H9 (cell line): ENCODE measurements around the gene DOCK7. TPM values are rescaled to one million over a fixed set of nuclear protein-coding genes. Genes with fewer than 3 reads are reported as not detected.

Experiments
- DNase-seq: peaks from one replicate; pipeline ENCODE4 v3.0.0-alpha.2; 2017
- H2AFZ ChIP-seq: one replicate; pipeline ENCODE4 v1.6.1; 2013; ENCODE audit warnings: mild to moderate bottlenecking, low read length, control low read depth, moderate library complexity
- H2AK5ac ChIP-seq: 2 replicates; pipeline ENCODE4 v1.6.1; 2013; ENCODE audit warnings: low read length, control low read depth, mixed read lengths; ENCODE audit not compliant: insufficient read length
- H2BK120ac ChIP-seq: one replicate; pipeline ENCODE4 v1.6.1; 2013; ENCODE audit warnings: low read depth, mild to moderate bottlenecking, low read length, control low read depth, inconsistent platforms; ENCODE audit not compliant: poor library complexity, severe bottlenecking
- H2BK12ac ChIP-seq: 2 replicates; pipeline ENCODE4 v1.6.1; 2013; ENCODE audit warnings: low read length, control low read depth, mixed read lengths, low read depth; ENCODE audit not compliant: insufficient read length
- H2BK15ac ChIP-seq: 2 replicates; pipeline ENCODE4 v1.6.1; 2013; ENCODE audit warnings: low read depth, low read length, control low read depth
- H2BK20ac ChIP-seq: one replicate; pipeline ENCODE4 v1.6.1; 2013; ENCODE audit warnings: low read depth, mild to moderate bottlenecking, low read length, control low read depth, inconsistent platforms; ENCODE audit not compliant: poor library complexity, severe bottlenecking
- H2BK5ac ChIP-seq: 2 replicates; pipeline ENCODE4 v1.6.1; 2013; ENCODE audit warnings: low read length, control low read depth, mixed read lengths; ENCODE audit not compliant: insufficient read length
- H3K14ac ChIP-seq: 2 replicates; pipeline ENCODE4 v1.6.1; 2013; ENCODE audit warnings: low read length, control low read depth; ENCODE audit not compliant: insufficient read depth
- H3K18ac ChIP-seq: 2 replicates; pipeline ENCODE4 v1.6.1; 2013; ENCODE audit warnings: low read depth, mild to moderate bottlenecking, mixed read lengths, low read length, control low read depth; ENCODE audit not compliant: insufficient read length
- H3K23ac ChIP-seq: 2 replicates; pipeline ENCODE4 v1.6.1; 2013; ENCODE audit warnings: low read length, control low read depth, mixed read lengths, low read depth; ENCODE audit not compliant: insufficient read length
- H3K23me2 ChIP-seq: 2 replicates; pipeline ENCODE4 v1.6.1; 2013; ENCODE audit warnings: low read depth, mild to moderate bottlenecking, mixed read lengths, low read length, control low read depth; ENCODE audit not compliant: insufficient read length, poor library complexity, severe bottlenecking
- H3K27ac ChIP-seq: 2 replicates; pipeline ENCODE4 v1.5.1; 2013; ENCODE audit warnings: low read length, control low read depth, mixed read lengths, low read depth; ENCODE audit not compliant: insufficient read length
- H3K27me3 ChIP-seq: 2 replicates; pipeline ENCODE4 v1.6.1; 2013; ENCODE audit warnings: low read length, control low read depth, inconsistent platforms; ENCODE audit not compliant: insufficient read depth
- H3K4ac ChIP-seq: 2 replicates; pipeline ENCODE4 v1.6.1; 2013; ENCODE audit warnings: low read depth, mild to moderate bottlenecking, control low read depth, inconsistent platforms, low read length, moderate library complexity
- H3K4me1 ChIP-seq: 2 replicates; pipeline ENCODE4 v1.6.1; 2013; ENCODE audit warnings: low read length, control low read depth, inconsistent platforms; ENCODE audit not compliant: insufficient read depth
- H3K4me2 ChIP-seq: 2 replicates; pipeline ENCODE4 v1.6.1; 2013; ENCODE audit warnings: low read length, control low read depth, mixed read lengths; ENCODE audit not compliant: insufficient read length, insufficient read depth
- H3K56ac ChIP-seq: 2 replicates; pipeline ENCODE4 v1.6.1; 2013; ENCODE audit warnings: low read depth, mild to moderate bottlenecking, mixed read lengths, low read length, control low read depth; ENCODE audit not compliant: insufficient read length
- H3K79me1 ChIP-seq: 2 replicates; pipeline ENCODE4 v1.6.1; 2013; ENCODE audit warnings: low read depth, mild to moderate bottlenecking, moderate library complexity, low read length, control low read depth, inconsistent platforms; ENCODE audit not compliant: insufficient read depth, poor library complexity, severe bottlenecking
- H3K79me2 ChIP-seq: 2 replicates; pipeline ENCODE4 v1.6.1; 2013; ENCODE audit warnings: low read length, control low read depth, inconsistent platforms; ENCODE audit not compliant: insufficient read depth
- H3K9ac ChIP-seq: 2 replicates; pipeline ENCODE4 v1.6.1; 2013; ENCODE audit warnings: low read length, control low read depth, mixed read lengths; ENCODE audit not compliant: insufficient read length; ENCODE audit errors: extremely low read depth
- H3K9me3 ChIP-seq: one replicate; pipeline ENCODE4 v1.6.1; 2013; ENCODE audit warnings: low read depth, low read length, inconsistent platforms; ENCODE audit not compliant: control insufficient read depth
- H3T11ph ChIP-seq: one replicate; pipeline ENCODE4 v1.6.1; 2013; ENCODE audit warnings: mild to moderate bottlenecking, low read length, control low read depth, inconsistent platforms
- H4K20me1 ChIP-seq: one replicate; pipeline ENCODE4 v1.6.1; 2013; ENCODE audit not compliant: control insufficient read depth, insufficient read length, insufficient read depth
- H4K5ac ChIP-seq: 2 replicates; pipeline ENCODE4 v1.6.1; 2013; ENCODE audit warnings: low read depth, mild to moderate bottlenecking, mixed read lengths, low read length, control low read depth; ENCODE audit not compliant: insufficient read length
- H4K8ac ChIP-seq: replicated peaks from 2 replicates; pipeline ENCODE4 v1.6.1; 2013; ENCODE audit warnings: low read length, control low read depth, mixed read lengths, low read depth; ENCODE audit not compliant: insufficient read length
- H4K91ac ChIP-seq: 2 replicates; pipeline ENCODE4 v1.6.1; 2013; ENCODE audit warnings: low read depth, mild to moderate bottlenecking, moderate library complexity, mixed read lengths, low read length, control low read depth; ENCODE audit not compliant: insufficient read length
- H3K27ac Mint-ChIP-seq, 3 experiments: 2 replicates in 2 of 3; 3 replicates in 1 of 3; pipeline ENCODE4 v1.8.0; 2020 to 2021; ENCODE audit warnings: mixed read lengths in 3 of 3, mild to moderate bottlenecking in 1 of 3, moderate library complexity in 1 of 3
- H3K27me3 Mint-ChIP-seq: 2 replicates; pipeline ENCODE4 v1.8.0; 2021; ENCODE audit warnings: low read depth, mild to moderate bottlenecking, moderate library complexity, mixed read lengths
- H3K36me3 Mint-ChIP-seq, 3 experiments: 2 replicates in 2 of 3; 3 replicates in 1 of 3; pipeline ENCODE4 v1.8.0; 2020 to 2021; ENCODE audit warnings: low read depth in 3 of 3, mixed read lengths in 3 of 3; ENCODE audit not compliant: insufficient read depth in 1 of 3
- H3K4me1 Mint-ChIP-seq, 2 experiments: 2 replicates each; pipeline ENCODE4 v1.8.0; 2020; ENCODE audit warnings: mixed read lengths in 2 of 2
- H3K4me3 Mint-ChIP-seq, 2 experiments: 2 replicates in 1 of 2; 3 replicates in 1 of 2; pipeline ENCODE4 v1.8.0; 2020 to 2021; ENCODE audit warnings: mild to moderate bottlenecking in 2 of 2, mixed read lengths in 2 of 2, moderate library complexity in 1 of 2
- H3K9me3 Mint-ChIP-seq, 2 experiments: 2 replicates in 1 of 2; 3 replicates in 1 of 2; pipeline ENCODE4 v1.8.0; 2020; ENCODE audit warnings: mild to moderate bottlenecking in 2 of 2, mixed read lengths in 2 of 2, moderate library complexity in 1 of 2
- CTCF ChIP-seq: fragments of 200-600 bp; sonication (generic); conservative IDR thresholded peaks from 3 replicates; pipeline ENCODE4 v1.8.0; 2021; ENCODE audit warnings: antibody characterized with exemption, mild to moderate bottlenecking
- WGBS: extraction: QIAGEN DNeasy Blood & Tissue Kit; methylation state at CpG from one replicate; pipeline ENCODE4 v1.1.7; 2013; ENCODE audit warnings: missing lambda C conversion rate, low lambda C conversion rate, mixed read lengths; ENCODE audit not compliant: insufficient read length; ENCODE audit errors: extremely low coverage; 5-methylcytosine and 5-hydroxymethylcytosine counted together
- total RNA-seq: library from RNA; stranded (reverse); gene quantifications from 2 replicates; pipeline ENCODE4 v1.2.1, GENCODE V29; 2021

The DOCK7 gene
- total RNA-seq, 1 experiment from 2014 or later, result 36.8 TPM

GRCh38 chr1:62613325-62613727, 74.9 kb downstream of the DOCK7 start:
- no peak overlapping the region for H3K18ac ChIP-seq
- H4K20me1 ChIP-seq, result no peaks in the 10 kb centered on the region
- H3K56ac ChIP-seq, result no peak overlapping the region
- H4K8ac ChIP-seq, result no peak overlapping the region
- H3K9me3 Mint-ChIP-seq, result no peaks in the 10 kb centered on the region
- H2BK12ac ChIP-seq, result no peak overlapping the region
- no peak overlapping the region for H3K4ac ChIP-seq
- H3K79me1 ChIP-seq, result no peaks in the 10 kb centered on the region
- no peak overlapping the region for H4K5ac ChIP-seq
- H3K4me1 ChIP-seq, result no peaks in the 10 kb centered on the region
- H2BK120ac ChIP-seq, result no peak overlapping the region
- H3K14ac ChIP-seq, result no peak overlapping the region
- H3T11ph ChIP-seq, result no peak overlapping the region
- H3K4me2 ChIP-seq, result no peak overlapping the region
- peak overlapping the region in 1 of 3 experiments; percentile 85; a peak in 2 of 7 replicates for H3K27ac Mint-ChIP-seq
- H2AK5ac ChIP-seq, result no peak overlapping the region
- H3K23me2 ChIP-seq, result no peaks in the 10 kb centered on the region
- H2BK20ac ChIP-seq, result no peak overlapping the region
- no peak overlapping the region for H3K4me3 Mint-ChIP-seq
- H2AFZ ChIP-seq, result no peak overlapping the region
- no CpG with 5 or more reads among the region's 5 CpGs for WGBS
- H3K27me3 Mint-ChIP-seq, result no peaks in the 10 kb centered on the region
- no peak for DNase-seq
- no peaks in the 10 kb centered on the region for H3K27me3 ChIP-seq
- TF ChIP-seq CTCF, result no peak
- no peak overlapping the region for H4K91ac ChIP-seq
- no peak overlapping the region for H3K23ac ChIP-seq
- H3K4me1 Mint-ChIP-seq, result peaks cover 9 to 13% of the 10 kb centered on the region in 2 experiments
- H3K79me2 ChIP-seq, result no peaks in the 10 kb centered on the region
- no peak overlapping the region for H2BK15ac ChIP-seq
- no peak overlapping the region for H3K27ac ChIP-seq
- H3K9me3 ChIP-seq, result no peaks in the 10 kb centered on the region
- H3K36me3 Mint-ChIP-seq, result peaks cover 0 to 14% (median 3%) of the 10 kb centered on the region in 3 experiments; a peak in 4 of 7 replicates
- H2BK5ac ChIP-seq, result no peak overlapping the region
- no peak overlapping the region for H3K9ac ChIP-seq
